HG02571 (cell line): ENCODE measurements around the gene SLC5A10.

Experiments
- ATAC-seq: cut with Tn5 transposase; IDR thresholded peaks from one replicate; pipeline ENCODE4 v1.9.1; 2021; ENCODE audit warnings: mild to moderate bottlenecking, moderate library complexity; ENCODE audit not compliant: unreplicated experiment

SLC5A10 gene

DNA sequence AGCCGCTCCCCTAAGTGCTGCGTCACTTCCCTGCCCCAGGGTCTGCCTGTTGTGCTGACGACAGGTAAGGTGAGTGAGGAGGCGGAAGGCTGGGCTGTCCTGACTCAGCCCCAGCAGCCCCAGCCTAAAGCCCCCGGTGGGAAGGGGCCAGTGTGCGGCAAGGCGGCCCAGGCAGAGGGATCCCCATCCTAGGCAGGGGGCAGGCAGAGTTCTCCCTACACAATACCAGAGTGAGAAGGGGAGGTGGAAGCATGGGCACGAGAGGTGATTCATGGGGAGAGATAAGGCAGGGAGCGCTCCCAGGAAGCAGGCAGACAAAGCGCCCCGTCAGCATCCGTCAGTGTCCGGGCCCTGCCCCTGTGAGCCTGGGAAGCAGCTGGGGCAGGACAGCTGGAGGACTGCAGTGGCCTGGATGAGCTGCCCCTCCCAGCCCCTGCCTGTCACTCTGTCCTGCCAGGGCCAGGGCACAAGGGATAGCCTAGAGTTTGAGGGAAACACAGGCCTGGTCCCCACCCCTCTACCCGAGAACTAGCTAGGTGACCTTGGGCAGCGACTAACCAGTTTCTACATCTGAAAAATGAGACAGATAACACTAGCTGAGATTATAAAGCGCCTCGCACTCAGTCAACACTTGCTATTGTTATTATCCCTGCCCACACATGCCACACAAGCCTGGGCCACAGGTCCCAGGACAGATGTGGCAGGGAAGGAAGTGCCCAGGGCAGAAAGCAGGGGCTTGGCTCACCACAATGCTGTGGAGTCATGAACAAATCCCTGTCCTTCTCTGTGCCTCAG, 48.8 kb downstream of the SLC5A10 start:
- no peak for ATAC-seq

DNA sequence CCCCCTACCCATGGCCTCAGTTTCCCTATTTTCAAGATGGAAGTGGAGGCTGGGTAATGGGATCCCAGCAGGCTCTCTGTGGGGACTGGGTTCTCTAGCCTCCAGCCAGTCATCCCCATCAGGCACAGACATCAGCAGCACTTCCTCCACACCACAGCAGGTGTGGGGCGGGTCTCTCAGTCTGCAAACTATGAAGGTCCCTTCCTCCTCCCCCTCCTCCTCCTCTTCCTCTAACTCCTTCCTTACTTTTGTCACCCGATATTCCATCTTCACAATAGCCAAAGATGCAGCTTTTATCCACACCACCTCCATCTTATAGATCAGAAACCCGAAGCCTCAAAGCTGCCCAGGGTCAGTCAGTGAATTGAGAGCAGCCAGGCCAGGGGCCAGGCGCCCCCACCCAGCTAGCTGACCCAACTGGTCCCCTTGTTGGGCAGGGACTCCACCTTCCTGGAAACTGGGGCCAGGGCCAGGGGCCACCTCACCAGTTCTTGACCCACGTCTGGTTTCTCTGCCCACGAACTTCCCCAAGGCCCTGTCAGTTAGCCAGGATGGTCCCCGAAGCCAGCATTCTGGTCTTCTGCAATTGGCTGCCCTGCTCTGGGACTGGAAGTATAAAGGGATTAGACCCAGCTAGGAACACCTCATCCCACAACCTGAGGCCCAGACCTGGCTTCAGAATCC, 50.1 kb downstream of the SLC5A10 start:
- no peak for ATAC-seq

DNA sequence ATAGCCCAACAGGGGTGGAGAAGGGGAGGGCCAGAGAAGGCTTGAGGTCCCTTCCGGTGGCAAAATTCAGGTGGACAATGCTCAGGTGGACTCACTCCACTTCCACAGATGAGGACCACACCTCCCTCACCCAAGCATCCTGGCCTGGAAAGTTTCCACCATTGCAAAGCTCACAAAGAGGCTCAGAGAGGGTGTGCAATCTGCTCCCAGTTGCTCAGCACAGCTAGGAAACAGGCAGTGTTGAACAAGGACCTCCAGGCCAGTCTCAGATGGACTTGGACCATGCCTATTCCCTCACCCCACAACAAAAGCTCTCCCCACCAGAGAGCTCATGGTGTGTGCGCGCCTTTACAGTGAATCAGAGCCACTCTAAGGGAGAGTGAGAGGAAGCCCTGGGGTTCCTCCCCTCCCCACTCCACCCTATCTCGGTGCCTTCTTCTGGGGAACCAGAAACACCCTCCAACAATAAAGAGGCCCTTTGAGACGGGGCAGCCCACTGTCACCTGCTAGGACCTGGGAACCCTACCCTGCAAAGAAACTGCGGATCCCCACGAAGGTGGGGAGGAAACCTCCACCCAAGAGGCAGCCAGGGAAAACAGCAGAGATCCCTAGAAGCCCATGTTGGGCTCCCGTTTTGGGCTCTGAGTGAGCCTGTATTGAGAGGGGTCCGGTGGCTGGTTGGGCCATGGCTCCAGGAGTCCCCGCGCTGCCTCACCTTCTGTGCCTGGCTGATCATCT, 51.0 kb downstream of the SLC5A10 start:
- no peak for ATAC-seq

DNA sequence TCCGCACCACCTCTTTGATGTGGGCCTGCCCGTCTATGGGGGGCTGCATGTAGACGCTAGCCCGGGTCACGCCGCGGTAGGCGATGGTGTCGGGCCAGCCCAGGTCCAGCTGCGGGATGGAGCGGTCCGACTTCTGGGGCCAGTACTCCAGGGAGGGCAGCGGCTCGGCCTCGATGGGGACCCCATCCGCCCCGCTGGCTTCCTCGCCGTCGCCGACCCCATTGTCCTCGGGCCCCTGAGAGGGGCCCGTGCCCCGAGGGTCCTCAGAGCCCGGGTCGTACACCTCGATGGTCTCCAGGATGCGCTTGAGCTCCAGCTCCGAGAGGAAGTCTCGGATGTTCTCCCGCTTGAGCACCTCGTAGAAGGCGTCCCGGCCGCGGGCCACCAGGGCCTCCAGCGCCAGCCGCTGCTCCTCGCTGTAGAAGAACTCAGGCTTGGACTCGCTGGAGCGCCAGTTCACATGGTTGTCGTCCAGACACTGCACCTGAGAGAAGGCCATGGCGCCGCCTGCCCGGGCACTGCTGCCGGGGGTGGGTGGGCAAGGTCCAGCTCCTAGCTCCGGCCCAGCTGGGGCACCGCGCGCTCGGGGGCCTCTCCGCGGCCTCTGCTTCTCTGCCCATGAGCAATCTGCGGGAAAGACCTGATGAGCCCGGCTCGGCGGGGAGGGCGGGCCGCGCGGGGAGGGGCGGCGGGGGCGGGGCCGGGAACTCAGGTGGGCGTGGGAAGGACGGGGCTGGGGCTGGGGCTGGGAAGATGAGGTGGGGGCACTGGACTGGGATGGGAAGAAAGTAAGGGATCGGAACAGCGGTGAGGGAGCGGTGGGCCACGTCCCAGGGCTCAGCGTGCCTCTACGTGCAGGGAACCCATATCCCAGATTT, 51.8 kb downstream of the SLC5A10 start:
- peak; percentile 28 for ATAC-seq

DNA sequence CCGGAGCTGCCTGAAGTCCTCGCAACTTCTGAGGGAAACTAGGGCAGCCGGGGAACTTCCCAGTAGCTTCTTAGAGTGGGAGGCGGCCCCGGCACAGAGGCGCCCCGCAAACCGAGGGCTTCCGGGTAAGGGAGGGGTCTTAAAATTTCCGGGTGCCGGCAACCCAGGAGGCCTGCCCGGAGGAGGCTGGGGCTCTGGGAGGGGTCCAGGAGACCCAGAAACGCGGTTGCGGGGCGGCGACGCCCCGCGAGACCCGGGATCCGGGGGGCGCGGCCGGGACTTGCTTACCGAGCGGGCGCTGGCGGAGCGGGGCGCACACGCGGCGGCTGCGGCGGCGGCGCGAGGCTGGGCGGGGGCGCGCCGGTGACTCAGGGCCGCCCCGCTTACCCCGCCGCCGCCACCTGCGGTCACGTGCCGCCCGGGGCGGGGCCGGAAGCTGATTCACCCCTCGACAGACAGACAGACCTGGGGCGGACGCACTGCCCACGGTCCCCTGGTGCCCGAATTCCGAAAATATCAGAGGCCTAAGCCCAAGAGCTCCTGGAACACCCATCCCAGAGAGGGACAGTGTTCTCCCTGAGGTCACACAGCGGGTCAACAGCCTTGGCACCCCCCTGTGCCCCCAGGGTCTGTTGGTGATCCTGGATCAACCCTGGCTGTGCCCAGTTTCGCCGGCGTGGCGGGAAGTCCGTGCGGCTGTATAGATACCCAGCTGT, 52.6 kb downstream of the SLC5A10 start, which contains the start of gene FAM83G:
Gene FAM83G, minus strand, starts transcription at position 344 of the 716 bp plus-strand sequence. CDS start 723 bp downstream, outside the sequence.
- peak; percentile 67 for ATAC-seq

DNA sequence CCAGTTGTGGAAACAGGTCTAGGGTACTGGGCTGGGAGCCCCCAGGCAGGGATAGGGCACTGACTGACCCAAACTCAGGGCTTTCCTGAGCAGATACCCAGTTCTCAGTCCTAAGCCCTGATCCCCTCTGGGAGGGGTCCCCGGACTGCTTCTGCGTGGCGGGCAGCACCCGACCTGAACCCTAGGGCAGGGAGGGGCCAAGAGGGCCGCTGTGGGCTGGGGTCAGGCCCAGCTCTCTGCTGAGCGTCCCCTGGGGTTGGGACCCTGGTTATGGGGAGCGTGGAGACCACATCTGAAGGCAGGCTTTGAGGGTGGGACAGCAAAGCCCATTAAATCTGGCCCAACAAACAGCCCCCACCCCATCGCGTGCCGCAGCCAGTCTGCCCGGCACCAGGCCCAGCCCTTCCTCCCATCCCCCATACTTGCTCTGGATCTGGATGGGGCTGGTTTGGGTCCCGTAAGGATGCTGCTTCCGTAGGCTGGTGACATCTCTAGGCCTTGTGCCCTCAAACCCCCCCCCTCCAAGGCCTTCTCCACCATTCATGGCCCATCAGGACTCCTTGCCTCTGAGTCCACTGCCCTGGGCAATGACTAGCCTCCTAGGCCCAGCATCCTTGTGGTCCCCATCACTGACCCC, 53.3 kb downstream of the SLC5A10 start:
- peak; percentile 4 for ATAC-seq

DNA sequence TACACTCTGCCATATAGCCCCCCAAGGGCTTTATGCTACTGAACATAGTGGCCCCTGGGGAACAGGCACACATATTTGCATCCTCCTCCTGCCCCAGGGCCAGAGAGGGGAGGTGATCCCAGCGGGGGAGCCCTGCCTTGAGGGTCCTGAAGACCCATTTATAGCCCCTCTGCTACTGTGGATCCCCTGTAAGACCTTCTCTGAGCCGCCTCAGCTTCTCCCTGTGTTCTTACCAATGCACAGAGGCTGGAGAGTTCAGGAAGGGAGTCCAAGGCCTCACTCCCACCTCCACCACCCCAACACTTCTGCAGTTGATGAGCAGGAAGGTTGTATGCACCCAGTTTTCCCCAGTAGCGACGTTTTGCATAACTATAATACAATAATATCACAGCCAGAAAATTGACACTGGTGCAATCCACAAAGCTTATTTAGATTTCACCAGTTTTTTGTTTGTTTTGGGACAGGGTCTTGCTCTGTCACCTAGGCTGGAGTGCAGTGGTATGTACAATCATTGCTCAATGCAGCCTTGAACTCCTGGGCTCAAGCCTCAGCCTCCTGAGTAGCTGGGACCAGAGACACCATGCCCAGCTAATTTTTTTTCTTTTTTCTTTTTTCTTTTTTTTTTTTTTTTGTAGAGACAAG, 53.9 kb downstream of the SLC5A10 start:
- no peak for ATAC-seq

DNA sequence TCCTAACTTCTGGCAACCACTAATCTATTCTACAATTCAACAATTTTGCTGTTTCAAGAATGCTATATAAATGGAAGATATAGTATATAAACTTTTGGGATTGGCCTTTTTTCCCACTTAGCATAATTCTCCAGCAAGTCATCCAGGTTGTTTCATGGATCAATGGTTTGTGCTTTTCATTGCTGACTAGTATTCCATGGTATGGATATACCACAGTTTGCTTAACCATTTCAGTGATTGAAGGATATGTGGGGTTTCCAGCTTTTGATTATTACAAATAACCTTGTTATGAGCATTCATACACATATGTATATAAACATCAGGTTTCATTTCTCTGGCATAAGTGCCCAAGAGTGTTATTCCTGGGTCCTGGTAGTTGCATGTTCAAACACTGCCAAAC, 54.7 kb downstream of the SLC5A10 start:
- ATAC-seq: no peak

DNA sequence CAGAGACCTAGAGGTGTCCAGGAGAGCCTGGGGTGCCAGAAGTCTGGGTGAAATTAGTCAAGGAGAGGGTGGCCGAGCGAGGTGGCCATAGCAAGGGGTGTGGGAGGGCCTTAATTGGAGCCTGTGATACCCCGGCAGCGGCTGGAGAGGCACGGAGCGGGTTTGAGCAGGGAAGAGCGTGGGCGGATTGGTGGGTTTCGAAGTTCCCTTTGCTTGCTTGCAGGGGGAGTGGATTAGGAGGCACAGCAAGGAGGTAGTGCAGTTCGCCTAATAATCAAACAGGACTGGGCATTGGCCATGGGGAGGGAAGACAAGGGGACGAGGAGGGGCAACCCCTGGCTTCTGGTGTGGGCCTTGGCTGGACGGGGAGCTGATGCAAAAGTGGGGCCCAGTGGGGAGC, 58.0 kb downstream of the SLC5A10 start:
- ATAC-seq: no peak

DNA sequence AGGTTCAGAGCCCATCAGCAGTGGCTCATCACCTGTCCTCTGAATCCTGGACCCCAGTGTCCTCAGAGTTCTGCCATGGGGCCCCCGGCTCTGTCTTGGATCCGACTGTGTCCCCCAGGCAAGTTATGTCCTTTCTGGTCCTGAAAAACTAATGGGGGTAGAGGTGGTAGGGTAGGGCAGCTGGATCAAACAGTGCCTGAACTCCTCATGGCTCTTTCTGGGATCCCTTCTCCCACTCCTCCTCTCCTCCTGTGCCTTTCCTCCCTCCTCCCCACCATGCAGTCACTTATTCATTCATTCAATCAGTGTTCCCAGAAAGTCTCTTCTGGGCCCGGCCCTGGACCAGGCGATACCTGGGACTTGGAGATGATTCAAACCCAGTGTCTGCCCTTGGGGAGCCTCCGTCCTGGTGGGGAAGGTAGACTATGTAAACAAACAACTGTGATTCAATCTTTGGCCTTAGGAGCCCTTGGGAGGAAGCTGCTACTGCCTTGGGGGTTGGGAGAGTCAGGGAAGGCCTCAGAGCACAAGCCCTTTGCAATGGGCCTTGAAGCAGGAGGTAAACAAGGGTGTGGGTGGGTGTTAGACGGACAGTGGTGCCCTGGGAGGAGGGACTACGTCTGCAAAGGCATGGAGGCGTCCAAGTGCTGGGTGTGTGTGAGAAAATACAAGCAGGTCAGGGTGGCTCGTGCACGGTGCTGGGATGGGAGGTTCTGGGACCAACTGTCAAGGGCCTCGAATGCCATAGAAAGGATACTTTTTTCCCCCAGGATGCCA, 59.0 kb downstream of the SLC5A10 start:
- no peak for ATAC-seq

DNA sequence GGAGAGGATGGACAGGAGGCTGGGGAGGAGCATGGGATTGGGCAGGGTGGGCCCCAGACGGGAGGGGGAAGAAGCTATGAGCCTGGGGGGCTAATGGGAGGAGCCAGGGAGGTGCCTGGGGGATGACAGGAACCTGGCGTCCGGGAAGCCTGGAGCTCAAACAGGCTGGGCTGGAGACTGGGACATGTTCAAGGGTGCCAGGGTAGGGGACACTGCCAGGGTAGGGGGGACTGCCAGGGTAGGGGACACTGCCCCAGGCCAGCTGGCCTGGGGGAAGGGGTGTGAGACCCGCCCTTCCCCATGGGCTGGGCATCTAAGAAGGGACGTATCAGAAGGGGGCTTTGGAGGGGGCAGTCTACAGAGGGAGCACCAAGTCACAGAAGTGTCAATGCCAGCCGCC, 59.6 kb downstream of the SLC5A10 start:
- no peak for ATAC-seq

DNA sequence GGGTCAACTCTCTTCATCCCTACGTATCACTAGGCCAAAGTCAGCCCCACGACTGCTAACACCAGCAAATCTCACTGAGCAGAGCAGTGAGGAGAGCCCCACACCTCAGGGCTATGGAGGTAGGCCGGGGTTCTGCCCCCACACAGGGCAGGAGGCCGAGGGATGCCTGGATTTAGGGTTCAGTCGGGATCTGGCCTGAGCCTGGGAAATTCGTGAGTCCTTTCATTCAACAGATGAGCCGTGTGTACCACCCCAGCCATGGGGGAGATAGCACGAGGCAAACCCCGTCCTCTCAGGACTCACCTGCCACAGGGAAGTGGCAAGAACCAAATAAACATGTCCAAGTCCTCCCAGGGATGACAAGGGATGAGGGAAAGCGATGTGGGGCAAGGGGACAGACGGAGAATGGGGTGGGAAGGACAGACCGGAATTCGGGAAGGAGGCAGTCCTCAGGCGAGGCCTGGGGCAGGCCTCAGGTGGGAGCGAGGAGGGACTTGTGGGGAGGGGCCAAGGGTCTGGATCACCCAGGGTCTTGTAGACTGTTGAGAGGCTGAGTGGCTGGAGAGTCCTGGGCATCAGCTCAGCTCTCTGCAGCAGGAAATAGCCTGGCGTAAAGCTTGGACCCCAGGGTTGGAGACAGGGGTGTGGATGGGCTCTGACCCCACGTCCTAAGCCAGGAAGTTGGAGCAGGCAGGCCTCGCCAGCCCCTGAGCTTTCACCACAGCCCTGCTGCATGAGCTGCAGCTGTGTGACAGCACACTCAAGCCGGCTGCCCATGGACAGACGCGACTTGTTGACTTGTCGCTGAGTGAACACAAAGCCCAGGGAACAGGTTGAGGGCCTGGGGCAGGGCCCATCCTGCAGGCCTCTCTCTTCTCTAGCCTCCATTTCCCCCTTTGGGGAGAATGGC, 60.5 kb downstream of the SLC5A10 start:
- no peak for ATAC-seq

DNA sequence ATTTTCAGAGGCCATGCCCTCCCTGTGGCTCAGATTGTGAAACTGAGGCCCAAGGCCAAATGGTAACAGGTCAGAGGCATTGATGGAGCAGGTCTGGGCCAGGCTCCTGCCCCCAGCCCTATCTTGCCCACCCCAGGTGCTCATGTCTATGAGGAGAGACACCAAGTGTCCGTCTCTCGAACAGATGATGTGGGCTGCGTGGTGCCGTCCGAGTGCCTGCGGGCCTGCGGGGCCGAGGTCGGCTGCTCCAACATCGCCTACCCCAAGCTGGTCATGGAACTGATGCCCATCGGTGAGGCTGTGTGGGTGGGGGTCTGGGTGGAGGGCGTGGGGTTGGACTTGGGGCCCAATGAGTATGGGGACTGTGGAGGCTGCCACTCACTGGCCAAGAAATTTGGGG, 61.3 kb downstream of the SLC5A10 start:
- no peak for ATAC-seq

DNA sequence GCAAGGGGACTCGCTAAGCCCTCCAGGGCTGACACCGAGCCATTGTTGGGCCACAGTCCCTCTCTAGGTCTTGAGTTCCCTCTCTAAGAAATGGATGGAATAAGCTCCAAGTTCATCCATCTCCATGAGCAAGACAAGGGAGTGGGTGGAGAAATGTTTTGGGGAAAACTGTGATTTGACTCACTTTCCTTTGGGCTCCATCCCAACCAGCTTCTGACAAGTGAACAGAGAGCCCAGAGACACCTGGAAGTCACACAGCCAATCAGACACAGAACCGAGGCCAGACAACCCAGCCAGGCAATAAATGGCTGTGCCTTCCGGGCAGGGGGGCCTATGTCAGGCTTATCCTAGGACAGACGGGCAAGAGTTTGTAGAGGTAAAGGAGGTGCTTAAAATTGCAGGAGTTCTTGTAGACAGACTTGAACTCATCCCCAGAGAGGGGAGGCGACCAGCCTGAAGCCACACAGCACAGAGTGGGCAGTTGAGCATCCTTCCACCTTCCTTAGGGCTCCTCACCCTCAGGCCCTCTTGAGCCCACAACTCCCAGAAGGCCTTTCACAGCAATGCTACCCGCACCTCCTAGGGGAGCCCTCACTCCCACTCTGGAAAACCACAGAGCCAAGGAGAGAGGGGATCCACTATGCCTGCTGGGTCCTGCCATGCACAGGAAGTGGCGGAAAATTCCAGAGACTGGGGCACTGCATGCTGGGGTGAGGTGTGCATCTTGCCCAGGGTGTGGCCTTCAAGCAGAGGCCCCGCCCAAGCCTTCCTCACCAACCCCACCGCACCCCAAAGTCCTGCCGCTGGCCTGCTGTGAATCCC, 62.1 kb downstream of the SLC5A10 start:
- no peak for ATAC-seq

DNA sequence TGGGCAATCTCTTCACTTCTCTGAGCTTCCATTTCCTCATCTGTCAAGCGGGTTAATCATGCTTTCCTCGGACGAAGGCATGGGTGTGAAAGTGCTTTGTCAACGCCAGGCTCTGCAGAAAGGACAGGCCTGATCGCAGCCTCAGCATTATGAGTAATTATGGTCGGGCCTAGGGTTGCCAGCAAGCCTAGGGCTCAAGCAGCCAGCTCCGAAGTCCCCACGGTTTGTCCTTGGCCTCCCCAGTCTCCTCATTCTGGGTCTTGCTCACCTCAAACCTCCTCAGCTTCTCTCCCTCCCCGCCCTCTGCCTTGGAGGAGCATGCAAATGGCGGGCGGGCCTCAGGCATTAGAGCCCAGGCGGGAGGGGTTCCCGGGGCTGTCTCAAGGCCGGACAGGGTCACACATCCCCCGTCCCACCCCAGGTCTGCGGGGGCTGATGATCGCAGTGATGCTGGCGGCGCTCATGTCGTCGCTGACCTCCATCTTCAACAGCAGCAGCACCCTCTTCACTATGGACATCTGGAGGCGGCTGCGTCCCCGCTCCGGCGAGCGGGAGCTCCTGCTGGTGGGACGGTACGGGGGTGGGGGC, 62.8 kb downstream of the SLC5A10 start:
- ATAC-seq: no peak

DNA sequence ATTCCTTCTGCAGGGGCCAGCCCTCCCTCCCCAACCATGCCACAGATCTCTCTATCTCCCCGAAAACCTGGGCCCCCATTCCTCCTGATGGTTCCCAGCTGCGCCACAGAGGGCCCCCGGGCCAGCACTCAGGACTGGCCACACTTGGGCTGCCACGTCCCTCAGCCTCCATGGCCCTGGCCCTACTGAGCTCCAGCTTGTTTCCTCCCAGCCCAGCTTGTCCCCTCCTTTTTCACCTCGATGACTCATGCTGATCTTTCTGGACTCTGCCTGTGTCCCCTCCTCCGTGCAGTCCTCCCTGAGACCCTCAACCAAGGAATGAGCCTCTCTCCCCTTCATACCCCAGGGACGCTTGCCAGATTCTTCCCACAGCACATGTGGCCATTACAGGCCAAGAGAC, 63.5 kb downstream of the SLC5A10 start:
- ATAC-seq: no peak
